Esophagus muscularis mucosa (tissue), 4 donors: Measurements from ENCODE around the gene LIPC.

Source experiments
- EP300 ChIP-seq: sonication (generic); formaldehyde crosslinking; IDR thresholded peaks from one replicate; pipeline ENCODE4 v1.6.1; 2017; ENCODE audit warnings: antibody characterized with exemption
- POLR2A ChIP-seq: fragments of 450-650 bp; IDR thresholded peaks from one replicate; pipeline ENCODE4 v1.6.1; 2017; ENCODE audit warnings: antibody characterized with exemption, moderate library complexity, mild to moderate bottlenecking, low read depth
- TF ChIP-seq, protein P1 (sequence below), 3 experiments: fragments of 200-600 bp in 2 of 3; fragments of 450-650 bp in 1 of 3; sonication (generic) in 2 of 3; IDR thresholded peaks; one replicate each; pipeline ENCODE4 v1.5.1; 2017 to 2019; ENCODE audit warnings: antibody characterized with exemption in 3 of 3, mild to moderate bottlenecking in 2 of 3, moderate library complexity in 1 of 3

DNA sequence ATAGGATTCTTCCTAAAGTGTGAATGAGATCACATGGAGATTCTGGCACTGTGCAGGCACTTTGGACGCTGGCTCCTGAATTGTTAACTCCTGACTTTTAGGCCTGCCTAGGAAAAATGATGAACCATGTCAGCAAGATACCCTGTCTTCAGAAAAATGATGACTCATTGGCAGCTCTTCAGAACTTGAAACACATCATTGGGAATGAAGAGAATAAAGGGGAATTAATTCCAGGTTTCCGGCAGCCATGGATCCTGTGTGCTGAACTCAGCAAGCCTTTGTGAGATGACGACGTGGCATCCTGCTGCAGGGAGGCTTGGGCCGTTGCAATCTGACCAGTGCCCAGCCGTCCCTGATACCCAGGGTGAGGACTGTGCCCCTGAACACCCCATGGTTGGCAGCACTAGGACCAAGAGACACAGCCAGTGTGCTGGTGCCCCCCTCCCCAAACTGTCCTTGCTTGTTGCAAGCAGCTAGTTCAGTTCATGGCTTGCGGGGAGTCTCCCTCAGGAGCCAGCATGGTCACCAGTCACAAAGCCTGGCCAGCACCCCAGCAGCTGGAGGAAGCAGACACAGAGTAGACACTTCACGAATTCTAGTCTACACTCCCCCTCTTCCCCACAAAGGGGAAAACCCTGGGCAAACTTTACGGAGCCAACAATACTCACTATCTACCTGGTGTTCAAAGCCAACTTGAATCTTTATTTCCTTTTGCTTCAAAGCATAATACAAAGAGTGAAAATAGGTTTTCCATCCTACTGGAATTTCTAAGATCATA is 7.8 kb upstream of the LIPC start:
- TF ChIP-seq, protein P1, sequence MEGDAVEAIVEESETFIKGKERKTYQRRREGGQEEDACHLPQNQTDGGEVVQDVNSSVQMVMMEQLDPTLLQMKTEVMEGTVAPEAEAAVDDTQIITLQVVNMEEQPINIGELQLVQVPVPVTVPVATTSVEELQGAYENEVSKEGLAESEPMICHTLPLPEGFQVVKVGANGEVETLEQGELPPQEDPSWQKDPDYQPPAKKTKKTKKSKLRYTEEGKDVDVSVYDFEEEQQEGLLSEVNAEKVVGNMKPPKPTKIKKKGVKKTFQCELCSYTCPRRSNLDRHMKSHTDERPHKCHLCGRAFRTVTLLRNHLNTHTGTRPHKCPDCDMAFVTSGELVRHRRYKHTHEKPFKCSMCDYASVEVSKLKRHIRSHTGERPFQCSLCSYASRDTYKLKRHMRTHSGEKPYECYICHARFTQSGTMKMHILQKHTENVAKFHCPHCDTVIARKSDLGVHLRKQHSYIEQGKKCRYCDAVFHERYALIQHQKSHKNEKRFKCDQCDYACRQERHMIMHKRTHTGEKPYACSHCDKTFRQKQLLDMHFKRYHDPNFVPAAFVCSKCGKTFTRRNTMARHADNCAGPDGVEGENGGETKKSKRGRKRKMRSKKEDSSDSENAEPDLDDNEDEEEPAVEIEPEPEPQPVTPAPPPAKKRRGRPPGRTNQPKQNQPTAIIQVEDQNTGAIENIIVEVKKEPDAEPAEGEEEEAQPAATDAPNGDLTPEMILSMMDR (IDR thresholded peaks at IDR 0.05): no peak
- no peak for TF ChIP-seq POLR2A
- no peak for TF ChIP-seq EP300
